K562 (cell line): Measurements from ENCODE around the gene RAB27B. TPM values are rescaled to one million over a fixed set of nuclear protein-coding genes. Genes with fewer than 3 reads are reported as not detected.

Source experiments
- EP300 ChIP-seq: IDR thresholded peaks from 2 replicates; pipeline ENCODE4 v1.6.1; 2012; ENCODE audit warnings: low read length, improper control_type of control experiment
- GABPA ChIP-seq: fragments of 200-800 bp; sonication (Bioruptor generic); conservative IDR thresholded peaks from 2 replicates; pipeline ENCODE4 v1.6.1; 2016; ENCODE audit warnings: low read depth, missing genetic modification characterization, missing compliant biosample characterization
- MNT ChIP-seq, 2 experiments: fragments of 450-650 bp; conservative IDR thresholded peaks; 2 replicates each; pipeline ENCODE4 v1.6.1; 2017; ENCODE audit warnings: mild to moderate bottlenecking in 2 of 2, moderate library complexity in 2 of 2
- PBX2 ChIP-seq, 2 experiments: IDR thresholded peaks in 1 of 2; conservative IDR thresholded peaks in 1 of 2; 2 replicates each; pipeline ENCODE4 v1.6.1; 2016; ENCODE audit warnings: low read depth in 2 of 2, mild to moderate bottlenecking in 1 of 2, missing compliant biosample characterization in 1 of 2, missing genetic modification characterization in 1 of 2, moderate library complexity in 1 of 2
- RNF2 ChIP-seq: sonication (generic); IDR thresholded peaks from 2 replicates; pipeline ENCODE4 v1.6.1; 2016
- TCF7 ChIP-seq: sonication (generic); IDR thresholded peaks from 2 replicates; pipeline ENCODE4 v1.6.1; 2016; ENCODE audit warnings: antibody characterized with exemption, borderline replicate concordance
- TRIM24 ChIP-seq, 2 experiments: fragments of 450-650 bp; IDR thresholded peaks; 2 replicates each; pipeline ENCODE4 v1.6.1; 2016
- ZBTB33 ChIP-seq: sonication (generic); formaldehyde crosslinking; IDR thresholded peaks from 2 replicates; pipeline ENCODE4 v1.8.1; 2023; ENCODE audit warnings: mild to moderate bottlenecking, missing genetic modification reagents
- ZNF121 ChIP-seq: sonication (generic); formaldehyde crosslinking; conservative IDR thresholded peaks from 2 replicates; pipeline ENCODE4 v1.8.0; 2022; ENCODE audit warnings: missing genetic modification reagents
- ZNF184 ChIP-seq: sonication (generic); formaldehyde crosslinking; IDR thresholded peaks from 2 replicates; pipeline ENCODE4 v1.5.0; 2020; ENCODE audit warnings: missing genetic modification reagents
- ZNF280B ChIP-seq: fragments of 250-450 bp; sonication (Bioruptor Pico); IDR thresholded peaks from 2 replicates; pipeline ENCODE4 v1.5.1; 2021; ENCODE audit warnings: mild to moderate bottlenecking
- ZNF592 ChIP-seq: fragments of 450-650 bp; IDR thresholded peaks from 2 replicates; pipeline ENCODE4 v1.6.1; 2017; ENCODE audit warnings: antibody characterized with exemption, mild to moderate bottlenecking
- ZNF76 ChIP-seq: fragments of 250-450 bp; sonication (Bioruptor Pico); IDR thresholded peaks from 2 replicates; pipeline ENCODE4 v1.4.0; 2020; ENCODE audit warnings: mild to moderate bottlenecking, moderate library complexity, borderline replicate concordance
- ZNF778 ChIP-seq: fragments of 450-650 bp; formaldehyde crosslinking; IDR thresholded peaks from 2 replicates; pipeline ENCODE4 v1.4.0; 2020; ENCODE audit warnings: mild to moderate bottlenecking, moderate library complexity
- polyA plus RNA-seq, 8 experiments: library from polyadenylated mRNA; depleted of rRNA in 4 of 8; stranded (reverse) in 5 of 8; unstranded in 3 of 8; fragments of >200 nt; fragmentation: Nextera tagmentation in 2 of 8; fragmentation: Illumina TruSeq in 1 of 8; extraction: Ambion mirVana in 2 of 8; extraction: Trizol in 1 of 8; gene quantifications; 2 replicates each; pipeline versions ENCODE4 v1.2.1 to v1.2.3, GENCODE V29; 2011 to 2014; ENCODE audit warnings: inconsistent platforms in 1 of 8, missing spikeins in 1 of 8
- total RNA-seq, 7 experiments: library from RNA; depleted of rRNA in 6 of 7; stranded (reverse); fragments of >200 nt in 6 of 7; fragmentation: Illumina TruSeq in 2 of 7; extraction: Trizol in 2 of 7; gene quantifications; 2 replicates each; pipeline versions ENCODE4 v1.2.1 to v1.2.3, GENCODE V29; 2011 to 2021; ENCODE audit warnings: low replicate concordance in 1 of 7

The RAB27B gene
- total and polyA plus RNA-seq, 9 of the 15 experiments (the other 6 are each of a cell fraction or from before 2014, with no cell fraction given): 0.44 to 5.7 (median 1.2) TPM

GRCh38 chr18:54805571-54806334, 22.5 kb upstream of the RAB27B start (continued):
- TF ChIP-seq ZNF592 (0 out of 2 replicates have a peak, but pooled peaks have one; percentile 39), ZNF184 (CRISPR knock-in tag) (no peak), PBX2 (CRISPR knock-in tag; IDR thresholded peaks at IDR 0.05; ENCODE audit: low read depth) (no peak), PBX2 (tag; conservative IDR thresholded peaks at IDR 0.05; ENCODE audit: low read depth) (peak; percentile 94), TCF7 (no peak), MNT (conservative IDR thresholded peaks at IDR 0.05) (no peak), ZNF76 (CRISPR knock-in tag) (no peak), ZBTB33 (CRISPR knock-in tag) (no peak), ZNF280B (CRISPR knock-in tag) (no peak), ZNF121 (CRISPR knock-in tag) (no peak), TRIM24 (IDR thresholded peaks at IDR 0.05) (peak in 1 of 2 experiments; percentile 50; a peak in 2 of 4 replicates), ZNF778 (no peak), EP300 (peak; percentile 79), RNF2 (peak; percentile 86; the same call in 1 of the 2 replicates), GABPA (tag) (0 out of 2 replicates have a peak, but pooled peaks have one; percentile 36)
